ENCODE measurements around the gene NRDE2. TPM values are rescaled to one million over a fixed set of nuclear protein-coding genes. Genes with fewer than 3 reads are reported as not detected.

Gene NRDE2
- total RNA-seq, 1 experiment from 2014 or later = 20.1 TPM

DNA sequence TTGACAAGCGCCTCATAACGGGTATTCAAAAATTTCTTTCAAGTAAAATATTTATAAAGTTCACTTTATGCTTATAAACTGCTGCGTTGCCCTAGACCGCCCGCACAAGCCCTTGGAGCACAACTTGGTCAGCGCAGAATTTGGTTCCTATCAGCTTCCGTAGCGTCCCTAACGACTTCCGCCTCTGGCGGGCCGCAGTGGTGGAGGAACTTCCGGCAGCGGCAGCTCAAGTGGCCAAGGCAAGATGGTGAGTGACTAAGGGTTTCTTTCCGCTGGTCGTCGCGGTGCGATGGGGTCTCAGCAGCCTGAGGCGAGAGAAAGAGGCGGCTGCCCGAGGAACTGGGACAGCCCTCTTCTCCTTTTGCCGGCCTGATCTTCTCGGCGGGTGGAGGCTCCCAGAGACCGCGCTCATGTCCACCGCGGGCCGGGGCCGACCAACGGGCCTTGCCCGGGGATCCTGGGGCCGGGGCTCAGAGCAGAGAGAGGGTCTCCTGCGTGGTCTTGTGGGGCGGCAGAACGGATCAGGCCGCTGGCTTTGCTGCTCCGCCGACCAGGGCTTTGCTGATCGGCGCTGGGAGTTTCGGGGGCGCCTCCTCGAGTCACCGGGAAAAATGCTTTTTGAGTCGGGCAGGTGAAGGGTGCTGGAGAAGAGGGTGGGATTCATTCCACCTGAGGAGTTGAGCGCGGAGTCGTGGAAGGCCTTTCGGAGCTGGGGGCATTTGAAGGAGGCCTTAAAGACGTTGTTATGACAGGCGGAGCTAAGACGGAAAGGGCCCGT lies 75.2 kb downstream of the NRDE2 start, which contains the start of gene PSMC1:
Gene PSMC1, plus strand, starts transcription at position 200 of the 778 bp plus-strand sequence. Its CDS starts 45 bp downstream, at position 245.
- ChIA-PET RAD21 (ENCODE audit: low non-redundant PET in 1 of 2, low total read pairs in 2 of 2, uncharacterized antibody in 2 of 2, unreplicated experiment in 2 of 2) (interaction anchor here in 1 of 2 experiments (1.6 kb wide), 1 partner anchor 25 kb away, joined by 3 read pairs; no protein-coding TSS in a partner anchor), CTCF (interaction anchor here (1.4 kb wide), 1 partner anchor 11 kb away, joined by 4 read pairs; no protein-coding TSS in a partner anchor), POLR2A (no interaction called here)
- DNase-seq (ENCODE audit: low read depth, low spot score) = peak; percentile 91
- Histone ChIP-seq H3K27ac (ENCODE audit: low read depth, low read length) (peak within 1 kb of the TSS; percentile 84), H3K36me3 (ENCODE audit: control insufficient read depth in 1 of 2, insufficient read depth in 2 of 2, low read length in 2 of 2) (peaks cover 12 to 22% of the 10 kb centered on the region in 2 experiments), H3K4me2 (ENCODE audit: low read length) (peak within 1 kb of the TSS; percentile 90), H3K9me2 (ENCODE audit: insufficient read depth) (no peaks in the 10 kb centered on the region), H2AFZ (ENCODE audit: low read depth, low read length, poor library complexity, severe bottlenecking) (peak within 1 kb of the TSS; percentile 8), H4K20me1 (ENCODE audit: insufficient read depth) (no peaks in the 10 kb centered on the region; the same call in 1 of the 2 replicates), H3K4me1 (ENCODE audit: control insufficient read depth in 1 of 2, insufficient read depth in 2 of 2, low read length in 2 of 2) (peaks cover 7 to 14% of the 10 kb centered on the region in 2 experiments; a peak in 3 of 4 replicates), H3K4me3 (replicated peaks in 1 of 2; ENCODE audit: low read depth in 1 of 2, low read length in 2 of 2) (peak within 1 kb of the TSS; percentile 83 to 99), H3K79me2 (ENCODE audit: insufficient read depth, low read length) (peaks cover 50% of the 10 kb centered on the region), H3K9me3 (ENCODE audit: control insufficient read depth in 1 of 2, insufficient read depth in 1 of 2, low read depth in 1 of 2, low read length in 2 of 2) (no peaks in the 10 kb centered on the region), H3K9ac (ENCODE audit: low read length) (peak within 1 kb of the TSS; percentile 99), H3K27me3 (ENCODE audit: insufficient read depth, low read length) (no peaks in the 10 kb centered on the region)
- TSS peak; percentile 62 for BruUV-seq (replicated peaks)
- ATAC-seq = peak; percentile 96
- intact Hi-C loops (cut with micrococcal nuclease) = no loop called here
- TF ChIP-seq YY1 (IDR thresholded peaks at IDR 0.05; ENCODE audit: extremely low read depth, insufficient replicate concordance, low read depth, low read length) (peak; percentile 80), SP1 (IDR thresholded peaks at IDR 0.05; ENCODE audit: low read depth) (peak; percentile 50; the same call in 1 of the 2 replicates), TCF7L2 (IDR thresholded peaks at IDR 0.05; ENCODE audit: borderline replicate concordance, extremely low read depth, insufficient read depth, insufficient read length) (peak; percentile 14), RAD21 (IDR thresholded peaks at IDR 0.05; ENCODE audit: low read depth) (no peak), FOSL1 (IDR thresholded peaks at IDR 0.05; ENCODE audit: low read depth) (no peak), SIN3A (IDR thresholded peaks at IDR 0.05; ENCODE audit: low read depth) (peak; percentile 58; the same call in 1 of the 2 replicates), EZH2 (IDR thresholded peaks at IDR 0.05) (no peak), CBX3 (IDR thresholded peaks at IDR 0.05; ENCODE audit: low read depth) (peak; percentile 64; the same call in 1 of the 2 replicates), POLR2AphosphoS5 (IDR thresholded peaks at IDR 0.05; ENCODE audit: low read depth, low read length) (peak; percentile 88), ZNF274 (IDR thresholded peaks at IDR 0.05; ENCODE audit: low read depth, low read length) (no peak), JUND (IDR thresholded peaks at IDR 0.05) (no peak; the same call in 1 of the 2 replicates), EZH2phosphoT487 (IDR thresholded peaks at IDR 0.05; ENCODE audit: borderline replicate concordance) (no peak), ZFX (IDR thresholded peaks at IDR 0.05) (peak; percentile 93), POLR2A (IDR thresholded peaks at IDR 0.05; ENCODE audit: borderline replicate concordance, extremely low read depth, insufficient read depth, insufficient read length) (peak; percentile 55), ELF1 (IDR thresholded peaks at IDR 0.05; ENCODE audit: borderline replicate concordance, low read depth) (peak; percentile 79), CEBPB (IDR thresholded peaks at IDR 0.05; ENCODE audit: low read depth) (no peak), EGR1 (IDR thresholded peaks at IDR 0.05; ENCODE audit: low read depth) (no peak)
- TF ChIP-seq, protein P1, sequence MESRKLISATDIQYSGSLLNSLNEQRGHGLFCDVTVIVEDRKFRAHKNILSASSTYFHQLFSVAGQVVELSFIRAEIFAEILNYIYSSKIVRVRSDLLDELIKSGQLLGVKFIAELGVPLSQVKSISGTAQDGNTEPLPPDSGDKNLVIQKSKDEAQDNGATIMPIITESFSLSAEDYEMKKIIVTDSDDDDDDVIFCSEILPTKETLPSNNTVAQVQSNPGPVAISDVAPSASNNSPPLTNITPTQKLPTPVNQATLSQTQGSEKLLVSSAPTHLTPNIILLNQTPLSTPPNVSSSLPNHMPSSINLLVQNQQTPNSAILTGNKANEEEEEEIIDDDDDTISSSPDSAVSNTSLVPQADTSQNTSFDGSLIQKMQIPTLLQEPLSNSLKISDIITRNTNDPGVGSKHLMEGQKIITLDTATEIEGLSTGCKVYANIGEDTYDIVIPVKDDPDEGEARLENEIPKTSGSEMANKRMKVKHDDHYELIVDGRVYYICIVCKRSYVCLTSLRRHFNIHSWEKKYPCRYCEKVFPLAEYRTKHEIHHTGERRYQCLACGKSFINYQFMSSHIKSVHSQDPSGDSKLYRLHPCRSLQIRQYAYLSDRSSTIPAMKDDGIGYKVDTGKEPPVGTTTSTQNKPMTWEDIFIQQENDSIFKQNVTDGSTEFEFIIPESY (IDR thresholded peaks at IDR 0.05; ENCODE audit: extremely low read depth, insufficient replicate concordance, low read length) = peak; percentile 73
- TF ChIP-seq, protein P2, sequence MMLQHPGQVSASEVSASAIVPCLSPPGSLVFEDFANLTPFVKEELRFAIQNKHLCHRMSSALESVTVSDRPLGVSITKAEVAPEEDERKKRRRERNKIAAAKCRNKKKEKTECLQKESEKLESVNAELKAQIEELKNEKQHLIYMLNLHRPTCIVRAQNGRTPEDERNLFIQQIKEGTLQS (IDR thresholded peaks at IDR 0.05) = no peak
- TF ChIP-seq, protein P3, sequence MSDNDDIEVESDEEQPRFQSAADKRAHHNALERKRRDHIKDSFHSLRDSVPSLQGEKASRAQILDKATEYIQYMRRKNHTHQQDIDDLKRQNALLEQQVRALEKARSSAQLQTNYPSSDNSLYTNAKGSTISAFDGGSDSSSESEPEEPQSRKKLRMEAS (IDR thresholded peaks at IDR 0.05) = peak; percentile 73; the same call in 1 of the 2 replicates
- TF ChIP-seq, protein P4, sequence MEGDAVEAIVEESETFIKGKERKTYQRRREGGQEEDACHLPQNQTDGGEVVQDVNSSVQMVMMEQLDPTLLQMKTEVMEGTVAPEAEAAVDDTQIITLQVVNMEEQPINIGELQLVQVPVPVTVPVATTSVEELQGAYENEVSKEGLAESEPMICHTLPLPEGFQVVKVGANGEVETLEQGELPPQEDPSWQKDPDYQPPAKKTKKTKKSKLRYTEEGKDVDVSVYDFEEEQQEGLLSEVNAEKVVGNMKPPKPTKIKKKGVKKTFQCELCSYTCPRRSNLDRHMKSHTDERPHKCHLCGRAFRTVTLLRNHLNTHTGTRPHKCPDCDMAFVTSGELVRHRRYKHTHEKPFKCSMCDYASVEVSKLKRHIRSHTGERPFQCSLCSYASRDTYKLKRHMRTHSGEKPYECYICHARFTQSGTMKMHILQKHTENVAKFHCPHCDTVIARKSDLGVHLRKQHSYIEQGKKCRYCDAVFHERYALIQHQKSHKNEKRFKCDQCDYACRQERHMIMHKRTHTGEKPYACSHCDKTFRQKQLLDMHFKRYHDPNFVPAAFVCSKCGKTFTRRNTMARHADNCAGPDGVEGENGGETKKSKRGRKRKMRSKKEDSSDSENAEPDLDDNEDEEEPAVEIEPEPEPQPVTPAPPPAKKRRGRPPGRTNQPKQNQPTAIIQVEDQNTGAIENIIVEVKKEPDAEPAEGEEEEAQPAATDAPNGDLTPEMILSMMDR (IDR thresholded peaks at IDR 0.05 in 2 of 3, conservative IDR thresholded peaks at IDR 0.05 in 1 of 3; ENCODE audit: borderline replicate concordance in 1 of 3, insufficient read depth in 1 of 3, low read depth in 2 of 3, low read length in 2 of 3) = no peak
